NT2/D1 (cell line): ENCODE measurements around the gene EXOC2.

Experiments
- SUZ12 ChIP-seq: IDR thresholded peaks from 2 replicates; pipeline ENCODE4 v1.6.1; 2011; ENCODE audit not compliant: insufficient read length, insufficient read depth; ENCODE audit errors: extremely low read depth
- YY1 ChIP-seq: IDR thresholded peaks from 2 replicates; pipeline ENCODE4 v1.6.1; 2011; ENCODE audit not compliant: insufficient read length, insufficient read depth
- ZNF274 ChIP-seq: IDR thresholded peaks from 2 replicates; pipeline ENCODE4 v1.6.1; 2011; ENCODE audit warnings: mild to moderate bottlenecking, low read depth, low read length

- TF ChIP-seq ZNF274 (no peak), SUZ12 (no peak), YY1 (no peak)
Observed at GRCh38 chr6:485655-486170, 207.2 kb downstream of the EXOC2 start.
